HPDE6-E6E7 (cell line): ENCODE results near the gene SLC22A15.
A peak's percentile ranks its signal among the peaks of the same experiment; 100 is the strongest.

Source experiments
- DNase-seq: peaks from one replicate; pipeline ENCODE4 v3.0.0; 2011; ENCODE audit warnings: missing footprints; ENCODE audit errors: extremely low spot score

Gene SLC22A15

GRCh38 chr1:116099919-116100318, 123.6 kb downstream of the SLC22A15 start:
- DNase-seq: no peak

GRCh38 chr1:116104667-116105066, 128.4 kb downstream of the SLC22A15 start:
- no peak for DNase-seq

- DNase-seq: no peak
Measured at GRCh38 chr1:116105996-116106395, 129.7 kb downstream of the SLC22A15 start.

GRCh38 chr1:116106646-116107045, 130.3 kb downstream of the SLC22A15 start:
- no peak for DNase-seq

- no peak for DNase-seq
Measured at GRCh38 chr1:116107371-116107770, 131.1 kb downstream of the SLC22A15 start.

GRCh38 chr1:116110567-116111523, 134.5 kb downstream of the SLC22A15 start, which contains the start of gene MAB21L3:
Gene MAB21L3 (plus strand): TSS chr1:116111399. CDS start chr1:116112616, 1,217 bp downstream.
- DNase-seq: no peak

GRCh38 chr1:116111524-116112021, 135.3 kb downstream of the SLC22A15 start:
- DNase-seq: no peak

GRCh38 chr1:116112388-116113140, 136.3 kb downstream of the SLC22A15 start:
- DNase-seq: no peak

GRCh38 chr1:116113615-116114014, 137.3 kb downstream of the SLC22A15 start:
- DNase-seq: no peak

GRCh38 chr1:116115476-116116439, 139.4 kb downstream of the SLC22A15 start:
- DNase-seq: peak; percentile 35

GRCh38 chr1:116118471-116118870, 142.2 kb downstream of the SLC22A15 start:
- DNase-seq: no peak
